ENCODE measurements around the gene PDZRN4.
"Not testable (repeated sequence)": the region's sequence is repeated elsewhere in the genome, so short reads cannot be mapped to it uniquely, and the experiment has no call there.

Gene PDZRN4

DNA sequence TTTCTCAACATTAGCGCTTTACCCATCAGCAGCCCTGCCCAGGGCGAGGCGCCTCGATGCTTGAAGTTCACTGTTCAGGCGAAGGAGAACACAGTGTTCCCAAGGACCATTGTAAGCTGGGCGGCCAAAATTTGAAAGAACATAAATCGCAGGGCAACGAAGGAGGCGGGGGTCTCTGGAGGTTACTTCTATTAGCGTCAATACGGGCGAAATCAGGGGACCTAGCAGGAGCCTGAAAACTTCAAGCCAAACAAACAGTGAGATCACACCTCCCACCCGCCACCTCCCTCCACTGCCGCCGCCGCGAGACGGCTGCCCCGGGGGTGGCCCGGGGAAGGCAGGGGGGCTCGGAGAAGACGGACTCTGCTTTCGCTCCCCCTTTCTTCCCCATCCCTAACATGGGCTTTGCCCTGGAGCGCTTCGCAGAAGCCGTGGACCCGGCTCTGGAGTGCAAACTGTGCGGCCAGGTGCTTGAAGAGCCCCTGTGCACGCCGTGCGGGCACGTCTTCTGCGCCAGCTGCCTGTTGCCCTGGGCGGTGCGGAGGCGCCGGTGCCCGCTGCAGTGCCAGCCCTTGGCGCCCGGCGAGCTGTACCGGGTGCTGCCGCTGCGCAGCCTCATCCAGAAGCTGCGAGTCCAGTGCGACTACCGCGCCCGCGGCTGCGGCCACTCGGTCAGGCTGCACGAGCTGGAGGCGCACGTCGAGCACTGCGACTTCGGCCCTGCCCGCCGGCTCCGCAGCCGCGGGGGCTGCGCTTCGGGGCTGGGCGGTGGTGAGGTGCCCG, at the start of gene PDZRN4:
PDZRN4 (plus strand) TSS at position 263 of the 783 bp plus-strand sequence.
- peak; percentile 57 for DNase-seq

DNA sequence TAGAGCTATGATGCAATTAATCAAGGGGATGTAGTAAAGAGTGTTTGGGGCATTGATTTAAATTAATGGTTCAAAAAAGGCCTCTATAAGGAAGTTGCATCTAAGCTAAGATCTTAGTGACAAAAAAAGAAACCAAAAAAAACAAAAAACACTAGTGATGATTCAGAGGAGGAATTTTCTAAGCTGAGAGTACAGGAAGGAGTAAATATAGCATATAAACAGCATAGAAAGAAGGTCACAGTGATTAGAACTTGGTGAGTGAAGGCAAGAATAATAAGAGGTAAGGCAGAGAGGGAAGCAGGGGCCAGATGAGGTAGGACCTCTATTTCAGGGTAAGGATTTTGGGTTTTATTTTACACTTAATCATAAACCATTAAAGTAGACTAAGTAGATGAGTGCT, 48.0 kb upstream of the PDZRN4 start:
- no peak for DNase-seq

DNA sequence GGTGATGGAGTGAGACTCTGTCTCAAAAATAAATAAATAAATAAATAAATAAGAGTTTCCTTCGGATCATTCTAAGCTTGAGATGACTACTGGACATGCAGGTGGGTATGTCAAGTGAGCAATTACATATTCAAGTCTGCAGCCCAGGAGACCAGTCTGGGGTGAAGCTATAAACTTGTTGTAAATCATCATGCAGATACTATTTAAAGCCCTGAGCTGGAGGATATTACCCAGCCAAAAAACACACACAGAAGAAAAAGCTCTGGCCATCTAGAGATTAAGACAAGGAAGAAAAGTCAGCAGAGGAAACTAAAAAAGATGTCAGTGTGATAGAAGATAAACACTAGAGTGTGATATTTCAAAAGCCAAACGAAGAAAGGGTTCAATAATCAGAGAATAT, 47.0 kb upstream of the PDZRN4 start:
- no peak for DNase-seq

DNA sequence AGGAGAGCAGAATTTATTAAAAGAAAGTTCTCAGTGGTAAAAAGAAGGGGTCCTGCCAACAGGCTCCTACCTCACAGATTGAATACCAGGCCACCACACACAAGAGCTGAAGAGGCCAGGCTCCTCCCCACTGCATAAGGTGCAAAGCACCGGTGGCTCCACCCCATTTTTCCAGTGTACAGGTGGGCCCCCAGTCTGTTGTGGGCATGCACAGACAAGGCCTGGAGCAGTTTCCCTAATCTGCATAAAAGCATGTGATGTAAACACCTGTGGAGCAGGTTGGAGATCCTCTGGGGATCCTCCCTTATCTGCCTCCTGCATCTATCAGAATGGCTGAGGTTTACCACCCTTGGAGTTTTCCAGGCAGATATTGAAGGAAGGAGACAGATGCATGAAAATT, 45.7 kb upstream of the PDZRN4 start:
- DNase-seq = peak; percentile 4

DNA sequence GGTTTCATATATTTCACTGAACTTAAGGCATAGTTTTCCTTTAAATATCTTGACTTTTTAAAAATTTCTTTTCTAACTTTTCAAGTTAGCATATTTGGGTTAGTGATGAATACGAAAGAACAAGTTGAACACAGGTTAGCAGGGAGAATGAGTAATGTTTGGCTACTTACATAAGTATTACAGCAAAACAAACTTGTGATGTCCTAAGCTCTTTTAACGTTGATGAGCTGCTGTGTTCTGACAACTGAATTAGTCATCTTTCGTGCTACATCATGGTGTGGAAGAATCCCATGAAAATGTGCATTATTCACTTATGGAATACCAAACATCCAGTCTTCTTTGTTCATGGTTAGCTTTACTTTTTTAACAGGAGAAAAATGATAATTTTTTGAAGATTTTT, 36.3 kb upstream of the PDZRN4 start:
- no peak for DNase-seq

DNA sequence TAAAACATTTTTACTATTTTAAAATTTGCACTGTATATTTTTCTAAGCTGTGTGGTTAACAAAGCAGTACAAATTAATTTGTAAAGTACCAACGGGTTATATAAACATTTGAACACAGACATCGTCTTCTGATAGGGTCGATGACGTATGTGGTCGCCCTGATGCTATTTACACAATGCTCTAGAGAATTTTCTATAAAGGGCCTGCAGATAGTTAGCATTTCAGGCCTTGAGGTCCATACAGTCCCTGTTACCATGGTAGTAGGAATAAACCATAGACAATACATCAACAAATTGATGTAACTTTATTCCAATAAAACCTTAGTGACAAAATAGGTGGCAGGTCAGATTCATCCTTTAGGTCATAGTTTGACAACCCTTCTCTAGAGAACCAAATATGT, 25.7 kb upstream of the PDZRN4 start:
- DNase-seq = no peak

DNA sequence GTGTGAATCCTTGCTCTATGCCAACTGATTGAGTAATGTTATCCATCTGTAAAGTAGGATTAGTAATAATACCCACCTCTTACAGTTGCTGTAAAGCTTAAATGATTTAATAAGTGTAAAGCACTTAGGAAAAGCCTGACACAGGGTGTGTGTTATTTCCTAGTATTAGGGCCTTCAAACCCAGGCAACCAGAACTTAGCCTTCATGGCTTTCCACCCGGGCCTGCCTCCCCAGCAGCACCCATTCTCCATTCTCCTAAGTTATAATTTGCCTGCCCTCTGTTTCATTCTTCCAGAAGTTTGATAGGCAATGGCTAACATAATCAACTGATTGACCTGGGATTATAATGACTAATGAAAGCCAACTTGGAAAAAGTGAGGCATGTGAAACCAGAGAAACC, 20.4 kb upstream of the PDZRN4 start:
- DNase-seq = no peak

DNA sequence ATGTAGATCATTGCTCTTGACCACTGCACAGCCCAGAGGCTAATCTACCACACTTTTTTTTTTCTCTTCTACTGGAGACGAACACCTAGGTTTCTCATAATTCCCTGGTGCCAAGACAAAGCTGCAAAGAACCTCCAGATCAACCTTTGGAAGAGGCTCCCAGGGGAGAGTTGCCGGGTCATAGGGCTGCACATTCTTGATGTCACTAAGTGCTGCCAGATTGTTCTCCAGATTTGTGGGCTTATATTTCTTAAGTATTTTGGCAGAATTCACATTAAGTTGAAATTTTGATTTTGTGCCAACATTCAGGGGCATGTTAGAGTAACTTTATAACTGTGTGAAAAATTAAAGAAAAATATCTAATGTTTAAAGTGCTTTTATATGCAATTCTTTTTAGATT, 13.5 kb upstream of the PDZRN4 start:
- no peak for DNase-seq

DNA sequence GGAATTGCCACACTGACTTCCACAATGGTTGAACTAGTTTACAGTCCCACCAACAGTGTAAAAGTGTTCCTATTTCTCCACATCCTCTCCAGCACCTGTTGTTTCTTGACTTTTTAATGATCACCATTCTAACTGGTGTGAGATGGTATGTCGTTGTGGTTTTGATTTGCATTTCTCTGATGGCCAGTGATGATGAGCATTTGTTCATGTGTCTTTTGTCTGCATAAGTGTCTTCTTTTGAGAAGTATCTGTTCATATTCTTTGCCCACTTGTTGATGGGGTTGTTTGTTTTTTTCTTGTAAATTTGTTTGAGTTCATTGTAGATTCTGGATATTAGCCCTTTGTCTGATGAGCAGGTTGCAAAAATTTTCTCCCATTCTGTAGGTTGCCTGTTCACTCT, 8.6 kb upstream of the PDZRN4 start:
- DNase-seq = not testable (repeated sequence)

DNA sequence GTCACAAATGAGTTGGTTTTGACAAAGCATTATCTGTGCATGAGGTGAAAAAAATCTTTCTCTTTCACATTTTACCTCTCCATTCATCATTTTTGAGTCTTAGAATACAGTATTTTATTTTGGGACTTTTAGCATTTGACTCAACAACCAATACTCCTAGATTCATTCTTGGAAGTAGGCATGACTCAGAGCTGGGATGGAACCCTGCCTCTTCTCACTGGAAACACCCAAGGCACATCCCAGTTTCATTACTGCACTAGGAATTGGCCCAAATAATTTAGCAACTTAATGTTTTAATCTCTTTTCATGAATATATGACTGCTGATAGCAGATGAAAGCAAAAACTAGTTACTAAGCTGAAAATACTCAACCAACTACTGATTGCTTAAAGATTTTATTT, 3.3 kb upstream of the PDZRN4 start:
- DNase-seq = no peak

DNA sequence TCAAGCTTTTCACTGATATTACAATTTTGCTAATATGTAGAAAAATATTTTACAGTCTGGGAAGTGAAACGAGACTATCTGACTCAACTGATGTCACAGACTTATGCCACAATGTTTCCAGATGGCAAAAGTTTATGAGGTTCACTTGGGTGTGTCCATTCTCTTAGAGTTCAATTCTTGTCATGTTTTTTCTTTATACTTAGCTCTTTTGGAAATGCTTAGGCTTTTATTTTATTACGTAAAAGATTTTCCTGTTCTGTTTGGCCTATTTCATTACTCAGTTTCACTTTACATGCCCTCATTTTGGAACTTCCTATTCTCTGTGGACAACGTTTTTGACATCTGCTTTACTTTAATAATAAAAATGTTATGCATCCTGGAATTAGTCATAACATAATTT, 2.1 kb upstream of the PDZRN4 start:
- no peak for DNase-seq

DNA sequence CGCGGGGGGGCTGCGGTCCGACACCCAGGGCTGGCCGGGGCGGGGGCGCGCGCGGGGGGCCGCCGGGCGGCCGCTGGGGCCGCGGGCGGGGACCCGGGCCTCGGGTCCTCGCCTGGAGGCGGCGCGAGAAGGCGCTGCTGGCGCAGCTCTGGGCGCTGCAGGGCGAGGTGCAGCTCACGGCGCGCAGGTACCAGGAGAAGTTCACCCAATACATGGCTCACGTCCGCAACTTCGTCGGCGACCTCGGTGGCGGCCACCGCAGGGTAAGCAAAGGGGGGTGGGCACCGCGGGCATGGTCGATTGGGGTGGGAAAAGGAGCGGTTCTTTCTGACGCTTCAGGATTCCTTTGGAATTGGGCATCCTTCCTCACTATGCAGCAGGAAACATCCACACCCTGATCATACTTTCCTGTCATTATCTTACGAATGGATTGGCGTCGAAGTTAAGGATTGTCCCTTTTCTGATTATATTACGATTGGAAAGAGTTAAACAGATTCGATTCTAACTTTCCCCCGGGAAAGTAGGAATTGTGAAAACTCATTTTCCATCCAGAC, 798 bp downstream of the PDZRN4 start:
- DNase-seq = peak; percentile 46

DNA sequence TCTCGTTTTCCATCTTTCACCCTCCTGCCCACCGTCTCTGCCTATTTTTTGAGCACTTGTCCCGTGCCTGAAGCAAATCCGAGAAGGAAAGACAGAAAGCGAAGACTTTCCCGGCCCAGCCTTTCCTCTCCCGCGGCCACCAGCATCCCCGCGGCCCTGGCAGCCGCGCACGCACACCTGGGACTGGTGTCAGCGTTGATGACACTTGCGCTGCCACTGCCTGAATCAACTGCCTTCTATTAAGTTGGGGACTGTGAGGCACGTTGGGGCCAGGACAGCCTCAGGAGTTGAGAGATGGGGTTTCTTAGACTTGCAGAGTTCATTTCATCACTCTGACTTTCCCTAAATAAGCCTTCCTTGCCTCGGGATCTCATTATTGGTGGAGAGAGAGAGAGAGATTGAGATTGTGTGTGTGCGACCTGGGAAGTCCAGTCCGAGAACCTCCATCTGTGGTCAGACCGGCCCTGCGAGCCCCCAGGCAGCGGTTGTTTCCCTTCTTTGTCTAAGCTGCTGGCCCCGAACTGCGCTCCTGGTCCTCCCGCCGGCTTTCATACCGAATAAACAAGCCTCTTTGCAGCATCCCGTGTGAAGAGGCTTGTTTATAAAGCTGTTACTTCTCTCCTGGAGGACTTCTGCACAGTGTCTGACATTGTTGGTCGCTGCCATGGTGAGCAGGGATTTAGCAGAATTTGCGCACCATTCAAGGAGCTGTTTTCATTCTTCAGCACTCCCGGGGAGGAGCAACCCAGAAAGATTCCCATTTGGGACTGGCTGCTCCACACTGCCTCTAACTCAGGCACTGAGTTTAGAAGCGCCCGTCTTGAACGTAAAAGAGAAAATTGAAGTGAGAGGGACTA, 1.5 kb downstream of the PDZRN4 start:
- peak; percentile 8 for DNase-seq

DNA sequence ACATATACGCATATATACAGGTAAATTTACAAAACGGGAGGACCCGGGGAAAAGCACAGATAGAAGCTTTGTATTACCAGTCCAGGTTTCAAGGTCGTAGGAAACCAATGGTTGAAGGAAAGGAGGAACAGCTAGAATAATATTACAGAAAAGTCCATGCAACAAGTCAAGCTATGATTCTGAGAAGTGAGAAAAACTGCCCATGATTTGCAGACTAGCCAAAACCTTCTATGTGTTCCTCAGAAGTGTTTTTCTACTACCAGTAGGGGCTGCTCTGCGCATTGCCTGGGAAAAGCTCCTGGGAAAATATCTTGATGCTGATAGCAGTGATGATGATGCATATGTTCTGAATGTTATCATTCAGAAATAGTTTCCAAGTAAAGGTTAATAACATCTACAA, 2.2 kb downstream of the PDZRN4 start:
- DNase-seq = peak; percentile 28

DNA sequence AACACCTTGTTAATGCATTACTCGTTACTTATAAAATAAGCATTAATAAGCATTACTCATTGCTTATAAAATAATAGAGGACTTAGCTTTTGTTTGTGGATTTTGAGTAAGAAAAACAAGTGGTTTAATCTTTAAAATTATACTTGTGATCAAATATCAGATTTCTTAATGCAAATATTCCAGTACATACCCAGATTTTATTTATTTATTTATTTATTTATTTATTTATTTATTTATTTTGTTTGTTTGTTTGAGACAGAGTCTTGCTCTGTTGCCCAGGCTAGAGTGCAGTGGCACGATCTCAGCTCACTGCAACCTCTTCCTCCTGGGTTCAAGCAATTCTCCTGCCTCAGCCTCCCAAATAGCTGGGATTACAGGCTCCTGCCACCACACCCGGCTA, 3.4 kb downstream of the PDZRN4 start:
- not testable (repeated sequence) for DNase-seq

DNA sequence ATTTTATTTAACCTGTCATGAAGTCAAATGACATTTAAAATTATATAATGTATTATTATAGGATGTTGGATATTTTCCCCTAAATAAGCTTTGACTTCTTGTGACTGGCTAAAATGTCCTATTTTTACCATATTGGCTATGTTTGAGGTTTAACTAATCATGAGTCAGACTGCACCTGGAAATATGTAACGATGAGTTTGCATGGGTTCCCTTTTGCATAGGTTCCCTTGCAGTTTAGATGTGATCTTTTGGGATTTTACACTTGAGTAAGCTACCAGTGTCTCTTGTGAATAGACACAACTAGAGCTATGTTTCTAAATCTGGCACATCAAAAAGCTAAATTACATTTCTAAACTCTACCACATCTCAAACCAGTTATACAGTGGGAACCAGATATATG, 5.2 kb downstream of the PDZRN4 start:
- no peak for DNase-seq

DNA sequence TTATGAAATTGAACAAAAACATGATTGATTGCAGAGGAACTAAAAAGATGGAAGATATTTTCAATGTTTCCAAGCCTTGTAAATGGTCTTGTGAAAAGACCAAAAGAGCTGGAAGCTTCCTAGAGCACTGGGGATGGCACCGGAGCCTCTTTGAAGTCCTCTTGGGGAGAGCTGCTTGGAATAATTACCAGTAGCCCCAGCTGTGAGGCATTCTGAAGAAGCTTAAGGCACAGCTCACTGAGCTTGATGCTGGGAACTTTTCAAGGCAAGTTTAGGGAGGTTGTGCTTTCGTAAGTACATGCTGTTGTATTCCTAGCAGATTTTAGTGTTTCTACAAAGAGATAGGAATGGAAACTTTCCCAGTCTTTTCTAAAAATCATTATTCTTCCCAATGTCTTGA, 13.9 kb downstream of the PDZRN4 start:
- no peak for DNase-seq

DNA sequence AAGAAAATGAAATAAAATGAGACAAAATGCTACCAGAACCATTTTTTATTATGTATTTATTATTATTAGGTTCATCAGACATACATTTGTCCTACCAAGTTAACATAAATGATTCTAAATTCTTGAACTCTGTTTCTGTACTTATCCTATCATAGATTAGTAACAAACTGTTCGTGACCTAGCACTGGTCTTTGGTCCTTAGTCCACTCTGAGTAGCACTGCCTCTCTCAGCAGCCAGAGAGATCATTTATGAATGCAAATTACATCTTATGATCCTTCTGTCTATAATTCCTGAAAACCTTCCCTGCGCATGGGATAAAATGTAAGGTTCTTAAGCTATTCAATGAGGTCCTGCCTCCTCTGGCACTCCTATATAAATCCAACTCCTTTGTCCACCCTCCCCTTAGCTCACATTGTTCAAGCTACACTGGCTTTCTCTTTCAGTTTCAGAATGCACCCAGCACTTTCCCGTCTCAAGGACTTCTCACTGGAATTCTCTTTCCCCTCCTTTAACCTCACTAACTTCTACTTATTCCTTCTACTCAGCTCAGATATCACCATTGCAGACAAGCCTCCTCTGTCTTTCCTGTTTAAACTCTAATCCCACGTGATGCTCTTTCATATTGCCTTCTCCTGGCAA, 17.1 kb downstream of the PDZRN4 start:
- no peak for DNase-seq

DNA sequence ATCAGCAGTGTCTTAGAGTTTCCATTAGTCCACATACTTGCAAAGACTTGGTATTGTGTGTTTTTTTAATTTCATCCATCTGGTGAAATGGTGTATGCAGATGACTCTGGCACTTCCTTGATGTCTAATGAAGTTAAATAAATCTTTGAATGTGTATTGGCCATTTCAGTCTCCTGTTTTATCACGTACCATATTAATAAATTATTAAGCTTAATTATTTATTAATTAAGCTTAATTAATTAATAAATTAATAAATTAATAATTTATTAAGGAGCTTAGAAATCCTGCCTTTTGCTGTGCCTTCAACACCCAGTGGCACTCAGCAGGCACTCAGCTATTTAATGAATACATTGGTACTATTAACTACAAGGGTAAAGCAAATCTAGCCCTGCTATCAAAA, 18.2 kb downstream of the PDZRN4 start:
- DNase-seq = no peak

DNA sequence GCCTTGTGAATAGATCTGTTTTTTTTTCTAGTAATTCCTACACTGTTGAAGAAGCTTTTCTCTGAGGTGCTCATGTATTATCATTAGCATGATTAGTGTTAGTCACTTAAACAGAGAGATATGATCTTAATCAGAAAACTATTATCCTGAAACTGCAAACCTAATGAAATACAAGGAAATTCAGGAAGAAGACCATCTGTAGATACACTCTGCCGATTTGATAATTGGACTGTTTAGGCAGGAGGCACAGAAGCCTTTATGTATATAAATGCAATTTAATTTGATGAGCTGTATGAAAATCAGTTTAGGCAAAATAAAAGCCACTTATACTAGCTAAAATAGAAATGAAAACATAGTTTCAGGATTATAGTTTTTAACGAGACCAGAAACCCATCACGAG, 23.3 kb downstream of the PDZRN4 start:
- no peak for DNase-seq

DNA sequence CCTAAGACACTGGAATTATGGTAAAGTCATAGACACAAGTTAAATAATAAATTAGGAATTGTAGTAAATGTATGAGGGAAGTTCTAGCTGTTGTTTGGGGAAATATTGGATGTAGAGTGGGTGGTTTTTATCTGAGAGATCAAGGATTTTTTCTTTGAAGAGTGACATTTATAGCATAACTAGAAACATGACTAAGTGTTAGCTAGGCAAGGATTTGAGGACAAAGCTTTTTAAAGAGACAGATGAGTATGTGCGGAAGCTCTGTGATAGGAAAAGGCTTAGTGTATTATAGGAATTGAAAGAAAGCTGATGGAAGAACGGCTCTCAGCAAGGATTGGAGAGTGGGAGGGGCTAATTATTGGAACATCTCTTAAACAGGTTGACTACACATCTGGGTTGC, 24.5 kb downstream of the PDZRN4 start:
- no peak for DNase-seq

DNA sequence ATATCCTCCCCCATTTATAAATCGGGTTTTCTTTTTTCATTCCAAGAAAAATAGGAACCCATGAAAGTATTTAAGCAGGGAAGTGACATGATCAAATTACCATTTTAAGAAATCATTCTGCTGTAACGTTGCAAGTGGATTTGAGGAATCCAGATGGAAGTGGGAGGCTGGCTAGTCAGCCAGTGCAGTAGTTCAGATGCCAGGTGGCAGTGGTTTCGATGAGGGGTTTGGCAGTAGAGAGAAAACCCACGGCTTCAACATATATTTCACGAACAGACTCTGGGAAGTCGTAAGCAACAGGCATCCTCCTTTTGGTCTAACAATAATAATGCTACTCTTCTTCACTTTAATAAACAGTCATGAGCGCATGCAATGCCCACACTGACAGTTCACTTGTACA, 25.0 kb downstream of the PDZRN4 start:
- DNase-seq = no peak

DNA sequence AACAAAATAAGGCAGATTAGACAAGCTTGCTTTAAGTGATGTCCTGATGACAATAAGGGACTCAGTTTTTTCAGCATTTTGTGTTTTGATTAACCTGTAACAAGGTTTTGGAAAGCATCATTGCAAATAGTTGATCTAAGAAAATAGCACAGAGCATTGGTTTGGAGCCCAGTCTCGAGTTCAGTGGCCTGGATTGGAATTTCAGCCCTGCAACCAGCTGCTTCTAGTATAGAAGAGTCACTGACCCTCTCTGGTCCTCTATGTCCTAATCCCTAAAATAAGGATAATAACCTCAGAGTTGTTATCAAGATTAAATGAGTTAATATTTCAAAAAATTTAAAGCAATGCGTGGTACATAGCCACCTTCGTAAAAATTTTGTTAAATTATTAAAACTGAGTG, 25.5 kb downstream of the PDZRN4 start:
- no peak for DNase-seq

DNA sequence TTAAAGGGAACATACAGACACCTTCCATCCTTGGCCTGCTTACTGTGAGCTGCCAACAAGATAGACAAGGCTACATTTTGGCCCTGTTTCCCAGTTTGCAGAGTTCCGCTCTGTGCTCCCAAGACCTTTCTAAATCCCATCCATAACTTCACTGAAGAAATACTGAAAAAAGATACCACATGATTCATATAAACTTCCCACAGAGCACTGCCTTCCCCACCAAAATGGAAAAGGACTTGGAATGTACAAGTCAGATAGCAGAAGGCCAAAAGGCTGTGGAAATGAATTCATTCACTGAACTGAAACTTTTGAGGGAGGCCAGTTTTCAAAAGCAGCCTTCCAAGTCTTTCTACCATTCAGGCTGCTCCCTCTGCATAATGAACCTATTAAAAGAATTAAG, 29.6 kb downstream of the PDZRN4 start:
- no peak for DNase-seq
